GM18526 (cell line): Measurements from ENCODE around the gene PTPRG.

Experiments
- POLR2A ChIP-seq: IDR thresholded peaks from 3 replicates; pipeline ENCODE4 v1.6.1; 2011; ENCODE audit not compliant: insufficient read length; ENCODE audit errors: extremely low read depth

Gene PTPRG

DNA sequence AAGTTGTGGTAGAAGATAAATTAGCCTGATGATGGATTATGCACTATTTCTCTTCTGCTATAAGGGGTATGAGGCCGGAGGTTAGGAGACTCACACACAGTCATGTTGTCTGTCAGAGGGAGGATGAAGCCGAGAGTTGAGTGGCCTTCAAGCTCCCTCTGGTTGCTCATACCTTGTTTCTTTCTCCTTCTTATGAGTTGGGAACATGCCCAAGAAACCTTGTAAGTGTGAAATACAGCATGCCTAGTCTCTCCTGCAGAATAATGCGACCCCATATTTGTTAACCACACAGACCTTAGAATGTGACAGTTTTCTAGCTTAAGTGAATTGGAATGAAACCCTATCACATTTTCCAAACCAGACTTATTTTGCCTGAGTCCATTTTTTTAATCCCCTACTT lies 366.7 kb downstream of the PTPRG start:
- no peak for TF ChIP-seq POLR2A

- no peak for TF ChIP-seq POLR2A
These were observed 367.5 kb downstream of the PTPRG start for GRCh38 chr3:61928776-61929314.

GRCh38 chr3:61929617-61930016 lies 368.2 kb downstream of the PTPRG start:
- TF ChIP-seq POLR2A = no peak

DNA sequence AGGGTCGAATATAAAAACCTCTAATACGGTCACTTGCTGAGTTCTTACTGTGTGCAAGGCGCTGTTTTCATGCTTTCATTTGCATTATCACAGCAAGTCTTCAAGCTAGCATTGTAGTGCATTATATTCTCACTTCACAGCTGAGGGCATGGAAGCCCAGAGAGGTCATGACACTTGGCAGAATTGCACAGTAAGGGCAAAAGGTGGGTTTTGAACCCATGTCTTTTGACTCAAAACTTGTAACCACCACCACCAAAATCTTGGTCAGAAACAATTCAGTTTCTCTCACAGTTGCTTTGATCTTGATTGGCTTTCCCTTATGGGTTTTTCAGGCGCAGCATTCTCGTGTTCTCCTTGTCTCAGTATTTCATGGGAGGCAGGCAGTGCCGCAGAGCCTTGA lies 371.1 kb downstream of the PTPRG start:
- TF ChIP-seq POLR2A = no peak

- TF ChIP-seq POLR2A = no peak
These were observed 372.6 kb downstream of the PTPRG start for GRCh38 chr3:61933798-61934504.

GRCh38 chr3:61934505-61934871 lies 373.1 kb downstream of the PTPRG start:
- TF ChIP-seq POLR2A = no peak

DNA sequence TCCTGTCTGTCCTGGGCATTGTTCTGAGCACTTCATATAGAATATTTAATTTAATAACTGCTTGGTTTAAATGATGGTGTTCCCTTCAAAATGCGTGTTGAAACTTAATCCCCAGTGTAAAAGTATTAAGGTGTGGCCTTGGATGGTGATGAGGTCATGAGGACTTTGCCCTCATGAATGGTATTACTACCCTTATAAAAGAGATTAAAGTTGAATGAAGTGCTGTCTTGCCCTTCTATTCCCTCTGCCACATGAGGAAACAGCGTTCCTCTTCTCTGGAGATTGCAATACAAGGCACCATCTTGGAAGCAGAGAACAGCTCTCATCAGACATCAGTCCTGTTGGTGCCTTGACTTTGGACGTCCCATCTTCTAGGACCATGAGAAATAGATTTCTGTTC lies 374.4 kb downstream of the PTPRG start:
- TF ChIP-seq POLR2A = no peak

- no peak for TF ChIP-seq POLR2A
These were observed 375.1 kb downstream of the PTPRG start for GRCh38 chr3:61936344-61936937.

GRCh38 chr3:61937477-61937876 lies 376.1 kb downstream of the PTPRG start:
- no peak for TF ChIP-seq POLR2A

DNA sequence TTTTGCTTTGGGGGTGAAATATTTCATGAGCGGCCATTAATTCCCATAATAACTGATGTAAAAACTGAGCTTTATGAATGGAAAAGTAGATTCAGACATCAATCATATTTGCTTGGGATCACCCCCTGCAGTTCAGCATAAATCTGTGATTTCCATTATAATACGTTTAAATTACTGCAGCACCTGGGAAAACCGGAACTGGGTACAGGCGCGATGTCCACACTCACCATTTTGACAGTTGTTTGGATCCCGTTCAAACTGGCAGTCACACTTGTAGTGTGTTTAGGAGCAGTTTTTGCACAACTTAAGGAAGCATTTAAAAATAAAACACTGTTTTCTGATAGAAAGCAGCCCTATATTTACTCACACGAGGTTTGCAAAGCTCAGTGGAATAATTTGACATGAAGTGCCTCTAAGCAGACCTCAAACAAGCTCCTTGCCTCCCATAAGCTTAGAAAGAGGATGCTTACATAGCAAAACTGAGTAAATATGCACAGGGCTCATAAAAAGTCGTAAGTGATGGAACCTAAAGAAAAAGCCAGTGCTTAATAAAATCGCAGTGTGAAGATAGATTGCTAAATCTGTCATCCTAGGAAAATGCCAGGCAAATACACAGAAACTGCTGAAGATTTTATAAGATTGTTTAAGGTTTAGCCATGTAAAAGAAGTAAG lies 377.6 kb downstream of the PTPRG start:
- no peak for TF ChIP-seq POLR2A

- no peak for TF ChIP-seq POLR2A
These were observed 378.9 kb downstream of the PTPRG start for GRCh38 chr3:61940236-61940635.

- no peak for TF ChIP-seq POLR2A
These were observed 382.6 kb downstream of the PTPRG start for GRCh38 chr3:61943975-61944374.

- no peak for TF ChIP-seq POLR2A
These were observed 383.4 kb downstream of the PTPRG start for GRCh38 chr3:61944726-61945125.

DNA sequence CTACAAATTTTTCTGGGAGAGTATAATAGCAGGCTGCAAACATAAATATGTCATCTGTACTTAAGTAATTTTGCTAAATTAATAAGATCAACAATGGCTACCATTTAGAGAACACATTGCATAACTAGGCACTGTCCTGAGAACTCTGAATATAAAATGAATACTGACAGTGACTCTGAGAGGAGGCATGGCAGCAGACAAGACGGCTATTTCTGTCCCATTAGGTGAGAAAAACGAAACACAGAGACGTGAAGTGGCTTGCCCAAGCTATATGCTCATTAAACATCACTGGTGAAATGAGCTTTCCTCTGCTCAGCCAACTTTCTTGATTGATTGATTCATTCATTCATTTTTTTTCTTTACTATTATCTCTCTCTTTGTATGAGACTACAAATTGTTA lies 384.3 kb downstream of the PTPRG start:
- no peak for TF ChIP-seq POLR2A

- no peak for TF ChIP-seq POLR2A
These were observed 385.4 kb downstream of the PTPRG start for GRCh38 chr3:61946570-61947324.
